GM12878 (cell line): Measurements from ENCODE around the gene MSANTD3. TPM values are rescaled to one million over a fixed set of nuclear protein-coding genes. Genes with fewer than 3 reads are reported as not detected.

Experiments
- ATAC-seq: fragments of 200-7000 bp; cut with Tn5 transposase; 3 replicates; pipeline ENCODE4 v1.9.1; 2020; ENCODE audit warnings: mild to moderate bottlenecking, moderate library complexity
- BruUV-seq: library from RNA; stranded (reverse); fragments of 400-500 nt; replicated peaks from 2 replicates; lab custom pipeline; 2021; lab: Mats Ljungman, UMichigan
- CTCF ChIA-PET: fragments of 300-600 bp; sonication (Branson Sonifier 250); formaldehyde crosslinking; extraction: SDS; loops from one replicate; lab custom pipeline; 2021; ENCODE audit warnings: inconsistent platforms; lab: Yijun Ruan, JAX
- POLR2A ChIA-PET: fragments of 350-600 bp; formaldehyde crosslinking; extraction: SDS; loops from one replicate; lab custom pipeline; 2021; ENCODE audit warnings: inconsistent platforms; lab: Charles Lee
- RAD21 ChIA-PET: fragments of 300-600 bp; sonication (Branson Sonifier 250); formaldehyde crosslinking; loops from one replicate; lab custom pipeline; 2023; ENCODE audit warnings: antibody characterized with exemption; ENCODE audit not compliant: unreplicated experiment; lab: Charles Lee
- SMC1A ChIA-PET: fragments of 300-600 bp; sonication (Branson Sonifier 250); formaldehyde crosslinking; loops from one replicate; lab custom pipeline; 2023; ENCODE audit not compliant: unreplicated experiment, uncharacterized antibody; lab: Charles Lee
- DNase-seq: peaks from one replicate; pipeline ENCODE4 v3.0.0-alpha.2; 2011; ENCODE audit warnings: low read depth, low spot score
- FAIRE-seq: peaks from 3 replicates; lab custom pipeline; 2011; peaks lifted over from hg19 to GRCh38; lab: Jason Lieb, UNC
- H2AFZ ChIP-seq: 2 replicates; pipeline ENCODE4 v1.6.0; 2011; ENCODE audit warnings: low read depth, low read length, control low read depth; ENCODE audit not compliant: control insufficient read depth
- H3K27ac ChIP-seq: 2 replicates; pipeline ENCODE4 v1.5.1; 2011; ENCODE audit warnings: control low read depth; ENCODE audit not compliant: control insufficient read depth, insufficient read depth
- H3K27me3 ChIP-seq, 2 experiments: replicated peaks in 1 of 2; 2 replicates each; pipeline versions ENCODE4 v1.6.0 to v1.6.1; 2011; ENCODE audit warnings: low read length in 1 of 2; ENCODE audit not compliant: control insufficient read depth in 2 of 2, insufficient read depth in 2 of 2
- H3K36me3 ChIP-seq, 2 experiments: 2 replicates each; pipeline ENCODE4 v1.5.1; 2011; ENCODE audit warnings: low read length in 1 of 2; ENCODE audit not compliant: control insufficient read depth in 2 of 2, insufficient read depth in 2 of 2
- H3K4me1 ChIP-seq: 2 replicates; pipeline ENCODE4 v1.6.1; 2011; ENCODE audit warnings: mild to moderate bottlenecking, low read length, moderate library complexity, mixed read lengths; ENCODE audit not compliant: control insufficient read depth, insufficient read depth
- H3K4me2 ChIP-seq: 2 replicates; pipeline ENCODE4 v1.6.0; 2011; ENCODE audit warnings: control low read depth; ENCODE audit not compliant: control insufficient read depth, insufficient read depth
- H3K4me3 ChIP-seq: fragments of 200-600 bp; sonication (generic); 2 replicates; pipeline ENCODE4 v1.5.1; 2016
- H3K79me2 ChIP-seq: 2 replicates; pipeline ENCODE4 v1.6.0; 2011; ENCODE audit warnings: low read length; ENCODE audit not compliant: control insufficient read depth, insufficient read depth
- H3K9ac ChIP-seq: 2 replicates; pipeline ENCODE4 v1.8.0; 2011; ENCODE audit warnings: low read length, control low read depth, mixed read lengths; ENCODE audit not compliant: control insufficient read depth, insufficient read depth
- H3K9me3 ChIP-seq: replicated peaks from 3 replicates; pipeline ENCODE4 v1.5.1; 2011; ENCODE audit warnings: mild to moderate bottlenecking, low read length; ENCODE audit not compliant: control insufficient read depth, insufficient read depth
- H4K20me1 ChIP-seq: 2 replicates; pipeline ENCODE4 v1.6.0; 2011; ENCODE audit not compliant: control insufficient read depth, insufficient read depth
- CBX5 ChIP-seq: sonication (generic); IDR thresholded peaks from 2 replicates; pipeline ENCODE4 v1.6.1; 2016; ENCODE audit warnings: low read depth, moderate library complexity, mild to moderate bottlenecking, inconsistent platforms
- CREM ChIP-seq: IDR thresholded peaks from 2 replicates; pipeline ENCODE4 v1.6.1; 2014; ENCODE audit warnings: antibody characterized with exemption, low read depth
- FOXK2 ChIP-seq: fragments of 450-650 bp; IDR thresholded peaks from 2 replicates; pipeline ENCODE4 v1.6.1; 2017; ENCODE audit warnings: mild to moderate bottlenecking, moderate library complexity
- HDGF ChIP-seq: fragments of 450-650 bp; IDR thresholded peaks from 2 replicates; pipeline ENCODE4 v1.6.1; 2016; ENCODE audit warnings: antibody characterized with exemption
- IRF4 ChIP-seq: IDR thresholded peaks from 2 replicates; pipeline ENCODE4 v1.6.1; 2011; ENCODE audit warnings: low read depth, low read length
- NFYA ChIP-seq: IDR thresholded peaks from 2 replicates; pipeline ENCODE4 v1.6.1; 2011; ENCODE audit warnings: low read depth, mild to moderate bottlenecking, low read length, improper control_type of control experiment, borderline replicate concordance
- NR2C1 ChIP-seq: fragments of 450-650 bp; IDR thresholded peaks from 2 replicates; pipeline ENCODE4 v1.6.1; 2017; ENCODE audit warnings: antibody characterized with exemption, mild to moderate bottlenecking, moderate library complexity
- NRF1 ChIP-seq: conservative IDR thresholded peaks from 2 replicates; pipeline ENCODE4 v1.6.1; 2011; ENCODE audit warnings: mild to moderate bottlenecking, low read depth, low read length, improper control_type of control experiment
- POLR2AphosphoS2 ChIP-seq: IDR thresholded peaks from 2 replicates; pipeline ENCODE4 v1.6.1; 2011; ENCODE audit warnings: low read depth, mild to moderate bottlenecking, low read length, improper control_type of control experiment, moderate library complexity
- POU2F2 ChIP-seq: IDR thresholded peaks from 3 replicates; pipeline ENCODE4 v1.6.1; 2011; ENCODE audit warnings: low read depth, mild to moderate bottlenecking, low read length, borderline replicate concordance
- SUPT20H ChIP-seq: IDR thresholded peaks from 2 replicates; pipeline ENCODE4 v1.6.1; 2011; ENCODE audit warnings: low read depth, mild to moderate bottlenecking, low read length, moderate library complexity, borderline replicate concordance; ENCODE audit not compliant: control insufficient read depth
- TBL1XR1 ChIP-seq: IDR thresholded peaks from 2 replicates; pipeline ENCODE4 v1.6.1; 2012; ENCODE audit warnings: low read depth, low read length, improper control_type of control experiment
- USF1 ChIP-seq: IDR thresholded peaks from 2 replicates; pipeline ENCODE4 v1.6.1; 2011; ENCODE audit warnings: borderline replicate concordance, low read depth, mild to moderate bottlenecking, moderate library complexity, mixed read lengths, low read length; ENCODE audit not compliant: insufficient read depth; ENCODE audit errors: extremely low read length
- YBX1 ChIP-seq: fragments of 450-650 bp; IDR thresholded peaks from 2 replicates; pipeline ENCODE4 v1.6.1; 2016; ENCODE audit warnings: antibody characterized with exemption
- ZZZ3 ChIP-seq: IDR thresholded peaks from 2 replicates; pipeline ENCODE4 v1.6.1; 2011; ENCODE audit warnings: low read depth; ENCODE audit not compliant: control insufficient read depth, insufficient read length
- in situ Hi-C: fragments of 300-500 bp; cut with MboI; formaldehyde crosslinking; loops from 9 replicates; pipeline ENCODE4 v1.14.3; 2018; ENCODE audit warnings: mixed read lengths
- intact Hi-C: fragments of 100-400 bp; cut with micrococcal nuclease; formaldehyde crosslinking; loops from one replicate; pipeline ENCODE4 v1.14.2; 2022; ENCODE audit not compliant: unreplicated experiment
- polyA plus RNA-seq, 11 experiments: library from polyadenylated mRNA; depleted of rRNA in 4 of 11; unstranded in 6 of 11; stranded (reverse) in 5 of 11; fragments of >200 nt; fragmentation: Nextera tagmentation in 4 of 11; fragmentation: Illumina TruSeq in 1 of 11; extraction: Ambion mirVana in 4 of 11; extraction: Trizol in 1 of 11; gene quantifications; 1 replicate in 1 of 11; 2 replicates in 10 of 11; pipeline versions ENCODE4 v1.2.1 to v1.2.3, GENCODE V29; 2011 to 2016; ENCODE audit warnings: inconsistent platforms in 2 of 11, missing spikeins in 2 of 11, low read depth in 1 of 11
- total RNA-seq, 4 experiments: library from RNA; depleted of rRNA in 3 of 4; stranded (reverse); fragments of >200 nt in 3 of 4; fragmentation: Illumina TruSeq in 1 of 4; extraction: Trizol in 1 of 4; gene quantifications; 2 replicates each; pipeline versions ENCODE4 v1.2.1 to v1.2.3, GENCODE V29; 2013 to 2021

Gene MSANTD3
- total and polyA plus RNA-seq, 10 of the 15 experiments (the other 5 are each of a cell fraction or from before 2014, with no cell fraction given): 5.8 to 21.2 (median 14.7) TPM

- ChIA-PET SMC1A (no interaction called here), CTCF (no interaction called here), RAD21 (no interaction called here), POLR2A (no interaction called here)
- FAIRE-seq (no peak), DNase-seq (no peak), ATAC-seq (no peak)
- TF ChIP-seq USF1 (no peak), CREM (no peak), HDGF (no peak), FOXK2 (no peak), NR2C1 (no peak), YBX1 (no peak), IRF4 (no peak), NRF1 (no peak), POLR2AphosphoS2 (no peak), NFYA (no peak), TBL1XR1 (no peak), POU2F2 (no peak), ZZZ3 (no peak), CBX5 (no peak), SUPT20H (no peak)
- intact Hi-C loops: no loop called here
- H3K27me3 ChIP-seq: no peaks in the 10 kb centered on the region
- H3K27ac ChIP-seq: no peak overlapping the region
- no peaks in the 10 kb centered on the region for H3K9me3 ChIP-seq
- in situ Hi-C loops: no loop called here
- no peak overlapping the region for H3K9ac ChIP-seq
- no TSS peak for BruUV-seq
- H3K4me2 ChIP-seq: no peak overlapping the region
- no peak overlapping the region for H3K4me3 ChIP-seq
- no peaks in the 10 kb centered on the region for H4K20me1 ChIP-seq
- no peaks in the 10 kb centered on the region for H3K4me1 ChIP-seq
- no peaks in the 10 kb centered on the region for H3K79me2 ChIP-seq
- H3K36me3 ChIP-seq: no peaks in the 10 kb centered on the region
- no peak overlapping the region for H2AFZ ChIP-seq
Measured at GRCh38 chr9:100394032-100394695, 32.8 kb upstream of the MSANTD3 start.
